ENCODE results near the gene AFAP1.

DNA sequence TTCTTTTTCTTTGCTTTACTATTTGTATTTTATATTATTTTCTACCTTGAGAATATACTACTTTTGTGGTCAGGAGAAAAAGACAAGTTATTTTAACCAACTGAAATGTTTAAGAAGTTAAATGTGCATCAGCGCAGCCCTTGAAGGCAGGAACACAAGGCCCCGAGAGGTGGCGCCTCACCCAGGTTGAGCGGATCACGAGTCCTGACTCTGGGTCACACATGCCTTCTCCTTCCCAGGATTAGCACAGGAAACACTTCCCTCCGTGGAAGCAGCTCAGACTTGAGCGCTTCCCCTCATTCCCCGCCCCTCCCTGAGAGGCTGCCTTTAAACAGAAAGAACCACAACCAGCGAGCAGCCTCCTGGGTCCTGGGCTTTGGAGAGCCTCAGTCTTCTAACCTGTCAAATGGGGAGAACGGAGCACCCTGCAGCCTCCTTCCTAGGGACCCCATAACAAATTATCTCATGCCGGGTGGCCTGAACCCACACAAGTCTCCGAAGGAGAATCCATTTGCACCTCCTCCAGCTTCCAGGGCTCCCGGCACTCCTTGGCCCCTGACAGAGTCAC lies 217.6 kb downstream of the AFAP1 start:
- no peak for TF ChIP-seq EZH2 (IDR thresholded peaks at IDR 0.05; ENCODE audit: low read length)
- TF ChIP-seq, protein P1, sequence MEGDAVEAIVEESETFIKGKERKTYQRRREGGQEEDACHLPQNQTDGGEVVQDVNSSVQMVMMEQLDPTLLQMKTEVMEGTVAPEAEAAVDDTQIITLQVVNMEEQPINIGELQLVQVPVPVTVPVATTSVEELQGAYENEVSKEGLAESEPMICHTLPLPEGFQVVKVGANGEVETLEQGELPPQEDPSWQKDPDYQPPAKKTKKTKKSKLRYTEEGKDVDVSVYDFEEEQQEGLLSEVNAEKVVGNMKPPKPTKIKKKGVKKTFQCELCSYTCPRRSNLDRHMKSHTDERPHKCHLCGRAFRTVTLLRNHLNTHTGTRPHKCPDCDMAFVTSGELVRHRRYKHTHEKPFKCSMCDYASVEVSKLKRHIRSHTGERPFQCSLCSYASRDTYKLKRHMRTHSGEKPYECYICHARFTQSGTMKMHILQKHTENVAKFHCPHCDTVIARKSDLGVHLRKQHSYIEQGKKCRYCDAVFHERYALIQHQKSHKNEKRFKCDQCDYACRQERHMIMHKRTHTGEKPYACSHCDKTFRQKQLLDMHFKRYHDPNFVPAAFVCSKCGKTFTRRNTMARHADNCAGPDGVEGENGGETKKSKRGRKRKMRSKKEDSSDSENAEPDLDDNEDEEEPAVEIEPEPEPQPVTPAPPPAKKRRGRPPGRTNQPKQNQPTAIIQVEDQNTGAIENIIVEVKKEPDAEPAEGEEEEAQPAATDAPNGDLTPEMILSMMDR (optimal IDR thresholded peaks at IDR 0.05 in 1 of 3, IDR thresholded peaks at IDR 0.05 in 1 of 3, conservative IDR thresholded peaks at IDR 0.05 in 1 of 3; ENCODE audit: extremely low read depth in 1 of 3, insufficient read depth in 2 of 3, low read length in 3 of 3), result peak in 1 of 3 experiments; percentile 17
